KMS-11 (cell line): Measurements from ENCODE around the gene FAM219A.

Source experiments
- H2AFZ ChIP-seq: fragments of 200-600 bp; sonication (generic); 2 replicates; pipeline ENCODE4 v1.6.1; 2016; ENCODE audit warnings: antibody characterized with exemption, mixed run types, low read depth
- H3K27ac ChIP-seq: fragments of 200-600 bp; sonication (generic); 2 replicates; pipeline ENCODE4 v1.6.1; 2016; ENCODE audit warnings: mild to moderate bottlenecking, mixed run types
- H3K27me3 ChIP-seq: fragments of 200-600 bp; sonication (generic); 2 replicates; pipeline ENCODE4 v1.6.1; 2017; ENCODE audit warnings: mild to moderate bottlenecking, low read depth, mixed run types, moderate library complexity; ENCODE audit not compliant: insufficient read depth
- H3K36me3 ChIP-seq: fragments of 200-600 bp; sonication (generic); 2 replicates; pipeline ENCODE4 v1.6.1; 2017; ENCODE audit warnings: mild to moderate bottlenecking, mixed run types; ENCODE audit not compliant: insufficient read depth
- H3K4me1 ChIP-seq: fragments of 200-600 bp; sonication (generic); 2 replicates; pipeline ENCODE4 v1.6.1; 2016; ENCODE audit warnings: mild to moderate bottlenecking, low read depth, mixed run types; ENCODE audit not compliant: poor library complexity, severe bottlenecking
- H3K4me2 ChIP-seq: fragments of 200-600 bp; sonication (generic); 2 replicates; pipeline ENCODE4 v1.7.0; 2016; ENCODE audit warnings: mild to moderate bottlenecking, mixed run types
- H3K4me3 ChIP-seq: fragments of 200-600 bp; sonication (generic); IDR thresholded peaks from 2 replicates; pipeline ENCODE4 v1.6.1; 2017; ENCODE audit warnings: low read depth, low read length, mixed read lengths; ENCODE audit not compliant: insufficient read depth
- H3K79me2 ChIP-seq: fragments of 200-600 bp; sonication (generic); 2 replicates; pipeline ENCODE4 v1.6.1; 2016; ENCODE audit warnings: low read depth, mixed run types; ENCODE audit not compliant: insufficient read depth
- H3K9ac ChIP-seq: fragments of 200-600 bp; sonication (generic); 2 replicates; pipeline ENCODE4 v1.6.1; 2016; ENCODE audit warnings: mild to moderate bottlenecking, mixed run types
- H4K20me1 ChIP-seq: fragments of 200-600 bp; sonication (generic); 2 replicates; pipeline ENCODE4 v1.6.1; 2016; ENCODE audit warnings: mild to moderate bottlenecking, mixed run types; ENCODE audit not compliant: insufficient read depth
- CTCF ChIP-seq: fragments of 200-600 bp; sonication (generic); conservative IDR thresholded peaks from 2 replicates; pipeline ENCODE4 v1.6.1; 2017; ENCODE audit warnings: low read depth, mild to moderate bottlenecking, antibody characterized with exemption, low read length, moderate library complexity, mixed read lengths

Gene FAM219A

DNA sequence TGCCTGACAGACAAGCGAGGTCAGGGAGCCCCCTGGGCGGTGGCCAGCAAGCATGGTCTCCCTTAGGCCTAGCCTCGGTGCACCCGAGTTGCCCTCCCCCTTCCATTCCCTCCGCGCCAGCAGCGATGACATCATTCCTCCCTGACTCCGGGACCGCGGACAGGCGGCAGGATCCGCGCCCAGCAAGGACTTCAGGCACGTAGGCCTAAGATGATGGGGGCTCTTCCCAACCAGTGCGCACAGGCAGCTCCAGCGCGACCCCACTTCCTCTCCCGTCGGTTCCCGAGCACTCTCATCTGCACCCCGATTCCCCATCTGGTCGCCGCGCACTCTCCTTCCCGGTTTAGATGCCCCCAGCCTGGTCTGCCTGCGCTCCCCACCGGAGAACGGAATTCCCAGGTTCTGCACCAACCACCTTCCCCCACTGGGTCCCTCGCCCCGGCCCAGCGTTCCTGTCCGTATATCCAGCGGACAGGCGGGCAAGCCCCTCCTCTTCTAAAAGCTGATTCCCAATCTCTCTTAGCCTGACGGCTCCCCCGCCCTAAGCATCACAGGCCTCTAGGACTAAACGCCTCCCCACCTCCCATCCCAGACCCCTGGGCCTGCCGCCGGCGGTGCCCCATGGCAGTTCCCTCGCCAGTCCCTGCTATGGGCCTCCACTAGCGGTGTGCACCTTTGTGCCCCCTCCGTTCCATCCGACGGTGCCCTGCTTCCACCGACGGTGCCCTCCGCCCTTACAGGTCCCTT is 931 bp downstream of the FAM219A start:
- Histone ChIP-seq H2AFZ (peak overlapping the region; percentile 47; the same call in 1 of the 2 replicates), H3K4me2 (peak overlapping the region; percentile 77), H3K4me3 (no peak overlapping the region), H3K27me3 (0 out of 2 replicates have a peak, but pooled peaks cover 2% of the 10 kb centered on the region), H3K36me3 (no peaks in the 10 kb centered on the region), H3K9ac (peak overlapping the region; percentile 71; the same call in 1 of the 2 replicates), H3K4me1 (peaks cover 18% of the 10 kb centered on the region), H3K79me2 (peaks cover 26% of the 10 kb centered on the region), H4K20me1 (no peaks in the 10 kb centered on the region), H3K27ac (peak overlapping the region; percentile 50; the same call in 1 of the 2 replicates)
- no peak for TF ChIP-seq CTCF

DNA sequence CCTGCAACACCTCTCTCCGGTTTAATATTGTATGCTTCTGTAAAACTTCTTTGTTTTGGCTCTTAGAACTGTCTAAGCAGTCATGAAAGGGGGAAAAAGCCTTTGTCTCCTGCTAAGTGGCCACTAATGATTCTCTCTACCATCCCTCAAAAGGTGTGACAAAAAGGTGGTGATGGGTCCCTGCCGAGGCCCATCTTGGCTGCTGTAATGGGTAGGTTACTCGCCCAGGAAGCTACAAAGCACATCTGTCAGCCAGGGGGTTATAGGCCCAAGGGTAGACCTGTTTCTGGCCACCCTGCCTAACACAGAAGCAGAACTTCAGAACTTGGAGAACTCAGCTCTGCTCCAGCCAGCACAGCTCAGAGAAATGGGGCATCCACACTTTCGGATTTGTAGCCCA is 1.6 kb downstream of the FAM219A start:
- 0 out of 2 replicates have a peak, but pooled peaks cover 2% of the 10 kb centered on the region for H3K27me3 ChIP-seq
- H3K4me3 ChIP-seq = no peak overlapping the region
- TF ChIP-seq CTCF = no peak
- no peak overlapping the region for H3K27ac ChIP-seq
- no peak overlapping the region for H3K9ac ChIP-seq
- H2AFZ ChIP-seq = no peak overlapping the region
- H3K4me2 ChIP-seq = peak overlapping the region; percentile 77; the same call in 1 of the 2 replicates
- peaks cover 23% of the 10 kb centered on the region for H3K4me1 ChIP-seq
- H3K79me2 ChIP-seq = peaks cover 26% of the 10 kb centered on the region
- no peaks in the 10 kb centered on the region for H3K36me3 ChIP-seq
- no peaks in the 10 kb centered on the region for H4K20me1 ChIP-seq

DNA sequence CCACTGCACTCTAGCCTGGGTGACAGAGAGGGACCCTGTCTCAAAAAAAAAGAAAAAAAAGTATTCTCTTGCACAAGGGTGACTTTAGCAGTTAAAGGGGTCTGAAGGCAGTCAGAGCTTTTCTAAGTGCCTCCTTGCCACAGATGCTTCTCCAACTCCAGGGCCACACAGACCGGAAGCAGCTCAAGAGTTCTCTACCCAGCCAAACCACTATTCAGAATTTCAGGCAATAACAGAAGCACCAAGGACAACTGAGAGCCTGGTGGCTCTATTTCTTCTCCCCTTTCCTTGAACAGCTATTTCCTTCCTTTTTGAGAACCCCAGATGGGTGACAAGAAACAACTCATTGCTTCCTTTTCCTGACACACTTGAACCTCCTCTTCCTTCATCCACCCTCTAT is 2.2 kb downstream of the FAM219A start:
- Histone ChIP-seq H3K4me3 (no peak overlapping the region), H4K20me1 (no peaks in the 10 kb centered on the region), H3K27me3 (0 out of 2 replicates have a peak, but pooled peaks cover 2% of the 10 kb centered on the region), H3K36me3 (no peaks in the 10 kb centered on the region), H3K9ac (no peak overlapping the region), H2AFZ (no peak overlapping the region), H3K79me2 (peaks cover 26% of the 10 kb centered on the region), H3K4me2 (no peak overlapping the region), H3K4me1 (peaks cover 29% of the 10 kb centered on the region), H3K27ac (no peak overlapping the region)
- no peak for TF ChIP-seq CTCF

DNA sequence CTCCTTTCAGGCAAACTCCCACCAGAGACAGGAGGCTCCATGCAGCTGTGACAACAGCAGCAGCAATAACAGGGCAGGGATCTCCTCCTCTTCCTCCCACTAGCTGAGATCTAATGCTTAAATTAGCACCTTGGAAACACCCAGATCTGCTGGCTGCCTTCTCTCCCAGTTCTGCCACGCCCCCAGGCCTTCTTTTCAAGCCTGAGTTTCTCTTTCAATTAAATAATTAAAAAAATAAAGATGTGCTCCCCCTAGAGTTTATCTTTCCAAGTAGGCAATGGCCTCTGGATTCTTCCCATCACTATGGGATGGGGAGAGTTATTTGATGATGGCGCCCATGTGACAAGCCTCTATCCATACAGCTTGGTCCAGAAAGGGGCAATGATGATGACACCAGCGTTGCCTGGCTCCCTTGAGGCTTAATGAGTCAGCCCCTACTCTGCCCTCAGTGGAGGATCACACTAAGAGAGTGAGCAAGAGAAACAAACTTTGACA is 3.8 kb downstream of the FAM219A start:
- peaks cover 30% of the 10 kb centered on the region for H3K79me2 ChIP-seq
- H3K27ac ChIP-seq = no peak overlapping the region
- H3K9ac ChIP-seq = no peak overlapping the region
- no peaks in the 10 kb centered on the region for H4K20me1 ChIP-seq
- H3K27me3 ChIP-seq = no peaks in the 10 kb centered on the region
- TF ChIP-seq CTCF = no peak
- no peak overlapping the region for H3K4me3 ChIP-seq
- no peaks in the 10 kb centered on the region for H3K36me3 ChIP-seq
- H3K4me1 ChIP-seq = peaks cover 33% of the 10 kb centered on the region
- H3K4me2 ChIP-seq = no peak overlapping the region
- H2AFZ ChIP-seq = no peak overlapping the region
